ENCODE measurements around the gene DNAJB6.
A peak's percentile ranks its signal among the peaks of the same experiment; 100 is the strongest.

The DNAJB6 gene

DNA sequence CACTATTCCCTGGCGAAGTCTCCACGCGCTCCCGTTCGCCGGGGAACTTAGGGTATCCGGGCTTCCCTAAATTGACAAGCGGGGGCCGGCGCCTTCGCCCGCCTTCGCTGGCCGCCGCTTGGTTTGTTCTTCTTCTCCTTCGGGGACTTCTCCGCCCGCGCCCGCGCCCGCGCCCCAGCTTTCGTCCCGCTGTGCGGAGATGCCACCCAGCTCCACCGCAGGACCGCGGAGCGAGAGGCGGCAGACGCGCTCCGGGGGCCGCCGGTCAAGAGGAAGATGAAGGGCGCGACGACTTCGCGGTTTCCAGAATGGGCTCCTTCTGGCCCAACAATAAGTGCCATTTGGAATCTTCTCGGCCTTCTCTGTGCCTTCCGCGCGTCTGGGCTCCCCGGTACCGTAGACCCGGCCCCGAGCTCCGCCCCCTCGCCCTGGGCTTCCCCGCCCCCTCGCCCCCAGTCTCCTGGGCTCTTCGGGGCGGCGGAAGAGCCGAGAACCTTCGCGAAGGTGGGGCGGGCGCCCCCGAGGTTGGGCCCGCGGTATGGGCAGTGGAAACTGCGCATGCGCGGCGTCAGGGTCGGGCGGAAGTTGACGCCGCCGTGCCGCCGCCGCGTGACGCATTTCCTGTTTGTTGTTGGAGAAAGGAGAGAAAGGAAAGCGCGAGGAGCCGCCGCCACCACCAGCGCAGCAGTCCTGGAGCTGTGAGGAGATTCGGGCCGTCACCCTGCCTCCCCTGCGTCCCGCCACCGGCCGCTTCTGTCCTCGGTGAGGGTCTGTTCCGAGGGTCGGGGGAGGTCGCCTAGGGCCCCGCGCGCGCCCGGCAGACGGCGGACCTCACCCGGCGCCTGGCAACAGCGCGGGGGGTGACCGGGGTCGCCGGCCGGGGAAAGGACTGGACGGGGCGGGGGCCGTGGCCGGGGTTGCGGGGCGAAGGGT, at the start of gene DNAJB6:
Gene DNAJB6, plus strand, starts transcription at position 622 of the 933 bp plus-strand sequence. CDS start 21,569 bp downstream, outside the sequence.
- peaks cover 12% of the 10 kb centered on the region for H3K27me3 Mint-ChIP-seq
- H3K4me1 Mint-ChIP-seq, result peaks cover 45% of the 10 kb centered on the region
- peak within 1 kb of the TSS; percentile 97 for H3K4me3 Mint-ChIP-seq
- ATAC-seq (replicated peaks; ENCODE audit: extremely low read depth, poor library complexity, severe bottlenecking), result peak; percentile 63
- peak; percentile 93 to 95 for DNase-seq (ENCODE audit: low spot score in 2 of 2)
- H3K27ac Mint-ChIP-seq (ENCODE audit: low read depth), result peak within 1 kb of the TSS; percentile 99
- H3K9me3 Mint-ChIP-seq, result no peaks in the 10 kb centered on the region
- H3K36me3 Mint-ChIP-seq (ENCODE audit: insufficient read depth), result peaks cover 37% of the 10 kb centered on the region

DNA sequence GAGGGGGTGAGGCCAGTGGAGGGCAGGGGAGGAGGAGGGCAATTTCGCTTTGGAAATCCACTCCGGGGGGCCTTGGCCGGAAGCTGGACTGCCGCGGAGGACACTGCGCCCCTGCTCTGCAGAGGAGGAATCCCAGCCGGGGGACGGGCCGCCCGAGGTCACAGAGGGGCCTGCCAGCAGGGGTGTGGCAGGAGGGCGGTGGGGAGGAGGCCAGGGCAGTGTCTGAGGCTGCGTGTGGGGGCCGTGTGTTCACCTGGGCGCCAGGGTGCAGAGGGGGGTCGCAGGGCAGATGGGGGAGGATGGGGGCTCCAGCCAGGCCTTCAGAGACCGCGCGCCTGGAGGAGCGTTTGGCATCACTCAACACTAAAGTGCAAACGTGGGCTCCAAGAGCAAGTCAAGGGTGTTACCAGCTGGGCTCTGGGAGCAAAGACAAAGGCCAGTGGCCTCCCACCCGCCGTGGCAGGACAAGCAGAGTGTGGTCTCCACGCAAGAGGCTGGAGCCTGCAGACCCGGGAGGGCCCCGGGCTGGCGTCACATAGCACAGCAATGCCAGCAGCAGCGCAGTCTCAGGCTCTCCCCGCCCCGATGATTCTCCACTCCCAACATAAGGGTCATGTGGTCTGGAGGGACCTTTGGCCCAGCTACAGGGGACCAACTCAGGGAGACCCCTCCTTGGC, 45.3 kb upstream of the DNAJB6 start:
- Mint-ChIP-seq H3K36me3 (ENCODE audit: insufficient read depth) (no peaks in the 10 kb centered on the region), H3K27ac (ENCODE audit: low read depth) (no peak overlapping the region), H3K4me1 (no peaks in the 10 kb centered on the region), H3K27me3 (no peaks in the 10 kb centered on the region), H3K4me3 (no peak overlapping the region), H3K9me3 (no peaks in the 10 kb centered on the region)
- DNase-seq (ENCODE audit: low spot score in 2 of 2), result no peak
- no peak for ATAC-seq (replicated peaks; ENCODE audit: extremely low read depth, poor library complexity, severe bottlenecking)

GRCh38 chr7:157292258-157292657, 44.5 kb upstream of the DNAJB6 start:
- H3K27me3 Mint-ChIP-seq, result no peaks in the 10 kb centered on the region
- ATAC-seq (replicated peaks; ENCODE audit: extremely low read depth, poor library complexity, severe bottlenecking), result no peak

GRCh38 chr7:157292770-157293412, 43.9 kb upstream of the DNAJB6 start:
- Mint-ChIP-seq H3K27ac (ENCODE audit: low read depth) (no peak overlapping the region), H3K27me3 (no peaks in the 10 kb centered on the region), H3K4me3 (no peak overlapping the region), H3K4me1 (peaks cover 3% of the 10 kb centered on the region), H3K36me3 (ENCODE audit: insufficient read depth) (no peaks in the 10 kb centered on the region), H3K9me3 (no peaks in the 10 kb centered on the region)
- no peak for ATAC-seq (replicated peaks; ENCODE audit: extremely low read depth, poor library complexity, severe bottlenecking)
- DNase-seq (ENCODE audit: low spot score in 2 of 2), result no peak

More at GRCh38 chr7:157292258-157292657, 44.5 kb upstream of the DNAJB6 start:
- no peaks in the 10 kb centered on the region for H3K9me3 Mint-ChIP-seq
- DNase-seq (ENCODE audit: low spot score in 2 of 2), result no peak
- H3K4me1 Mint-ChIP-seq, result no peaks in the 10 kb centered on the region
- no peaks in the 10 kb centered on the region for H3K36me3 Mint-ChIP-seq (ENCODE audit: insufficient read depth)
- H3K27ac Mint-ChIP-seq (ENCODE audit: low read depth), result no peak overlapping the region
- H3K4me3 Mint-ChIP-seq, result no peak overlapping the region

GRCh38 chr7:157293413-157293788, 43.4 kb upstream of the DNAJB6 start:
- no peak overlapping the region for H3K27ac Mint-ChIP-seq (ENCODE audit: low read depth)
- H3K9me3 Mint-ChIP-seq, result no peaks in the 10 kb centered on the region
- ATAC-seq (replicated peaks; ENCODE audit: extremely low read depth, poor library complexity, severe bottlenecking), result no peak
- H3K36me3 Mint-ChIP-seq (ENCODE audit: insufficient read depth), result no peaks in the 10 kb centered on the region
- H3K27me3 Mint-ChIP-seq, result no peaks in the 10 kb centered on the region
- H3K4me1 Mint-ChIP-seq, result peaks cover 5% of the 10 kb centered on the region
- DNase-seq (ENCODE audit: low spot score in 2 of 2), result no peak
- no peak overlapping the region for H3K4me3 Mint-ChIP-seq

GRCh38 chr7:157294773-157295172, 42.0 kb upstream of the DNAJB6 start:
- Mint-ChIP-seq H3K9me3 (peaks cover 7% of the 10 kb centered on the region), H3K27ac (ENCODE audit: low read depth) (no peak overlapping the region), H3K36me3 (ENCODE audit: insufficient read depth) (peaks cover 9% of the 10 kb centered on the region), H3K4me3 (no peak overlapping the region), H3K4me1 (peaks cover 18% of the 10 kb centered on the region), H3K27me3 (no peaks in the 10 kb centered on the region)
- ATAC-seq (replicated peaks; ENCODE audit: extremely low read depth, poor library complexity, severe bottlenecking), result no peak
- no peak for DNase-seq (ENCODE audit: low spot score in 2 of 2)

DNA sequence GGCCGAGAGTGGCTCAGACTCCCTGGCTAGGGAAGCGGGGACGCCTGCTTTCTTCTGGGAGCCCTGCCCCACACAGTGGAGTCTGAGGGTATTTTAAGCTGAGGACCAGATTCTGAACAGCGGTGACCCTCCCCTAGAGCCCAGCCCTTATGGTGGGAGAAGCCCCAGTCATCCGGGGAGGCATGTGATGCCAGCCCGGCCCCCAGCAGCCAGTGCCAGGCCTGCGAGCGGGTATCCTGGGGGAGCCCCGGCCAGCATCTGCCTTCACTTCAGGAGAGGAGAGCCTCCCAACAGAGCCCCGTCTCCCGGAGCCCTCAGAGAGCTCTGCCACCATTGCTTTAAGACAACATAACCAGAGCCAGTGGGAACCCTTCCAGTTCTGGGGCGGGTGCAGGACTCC, 41.5 kb upstream of the DNAJB6 start:
- DNase-seq (ENCODE audit: low spot score in 2 of 2) (no peak), ATAC-seq (replicated peaks; ENCODE audit: extremely low read depth, poor library complexity, severe bottlenecking) (no peak)
- Mint-ChIP-seq H3K9me3 (peaks cover 7% of the 10 kb centered on the region), H3K4me1 (peaks cover 19% of the 10 kb centered on the region), H3K36me3 (ENCODE audit: insufficient read depth) (peaks cover 13% of the 10 kb centered on the region), H3K4me3 (no peak overlapping the region), H3K27me3 (no peaks in the 10 kb centered on the region), H3K27ac (ENCODE audit: low read depth) (no peak overlapping the region)

GRCh38 chr7:157297185-157297584, 39.6 kb upstream of the DNAJB6 start:
- H3K36me3 Mint-ChIP-seq (ENCODE audit: insufficient read depth), result peaks cover 16% of the 10 kb centered on the region
- no peak for ATAC-seq (replicated peaks; ENCODE audit: extremely low read depth, poor library complexity, severe bottlenecking)
- no peaks in the 10 kb centered on the region for H3K27me3 Mint-ChIP-seq
- no peak overlapping the region for H3K4me3 Mint-ChIP-seq
- H3K9me3 Mint-ChIP-seq, result peaks cover 7% of the 10 kb centered on the region
- H3K27ac Mint-ChIP-seq (ENCODE audit: low read depth), result no peak overlapping the region
- peaks cover 33% of the 10 kb centered on the region for H3K4me1 Mint-ChIP-seq
- no peak for DNase-seq (ENCODE audit: low spot score in 2 of 2)

DNA sequence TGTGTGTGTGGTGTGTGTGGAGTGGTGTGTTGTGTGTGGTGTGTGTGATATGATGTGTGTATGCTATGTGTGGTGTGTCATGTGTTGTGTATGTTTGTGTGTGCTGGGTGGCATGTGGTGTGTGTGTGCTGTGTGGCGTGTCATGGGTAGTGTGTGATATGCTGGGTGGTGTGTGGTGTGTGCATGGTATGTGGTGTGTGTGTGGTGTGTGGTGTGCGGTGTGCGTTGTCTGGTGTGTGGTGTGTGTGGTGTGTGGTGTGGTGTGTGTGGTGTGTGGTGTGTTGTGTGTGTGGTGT, 37.5 kb upstream of the DNAJB6 start:
- ATAC-seq (replicated peaks; ENCODE audit: extremely low read depth, poor library complexity, severe bottlenecking), result no peak

DNA sequence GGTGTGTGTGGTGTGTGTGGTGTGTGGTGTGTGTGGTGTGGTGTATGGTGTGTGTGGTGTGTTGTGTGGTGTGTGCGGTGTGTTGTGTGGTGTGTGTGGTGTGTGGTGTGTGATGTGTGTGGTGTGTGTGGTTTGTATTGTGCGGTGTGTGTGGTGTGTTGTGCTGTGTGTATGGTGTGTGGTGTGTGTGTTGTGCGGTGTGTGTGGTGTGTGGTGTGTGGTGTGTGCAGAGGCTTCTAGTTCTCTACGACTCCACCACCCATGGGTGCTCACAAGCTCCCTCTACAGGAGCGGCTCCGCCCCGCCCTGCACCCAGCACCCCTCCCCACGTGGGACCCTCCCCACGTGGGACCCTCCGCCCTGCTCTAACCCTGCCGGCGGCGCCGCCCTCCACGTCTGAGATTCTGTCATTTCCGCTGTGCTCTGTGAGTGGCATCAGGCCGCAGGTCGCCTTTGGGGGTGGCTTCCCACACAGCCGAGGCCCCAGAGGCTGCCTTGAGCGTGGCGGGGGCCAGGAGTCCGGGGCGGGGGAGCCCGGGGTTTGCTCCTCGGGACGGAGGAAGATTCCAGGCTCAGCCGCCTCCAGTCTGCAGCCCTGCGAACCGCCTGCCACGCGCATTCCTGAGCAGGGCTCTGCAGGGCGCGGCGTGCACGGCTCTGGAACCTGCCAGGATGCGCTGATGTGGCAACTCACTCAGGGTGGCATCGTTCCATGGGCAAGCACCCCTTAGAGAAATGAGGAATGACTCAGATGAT, 37.0 kb upstream of the DNAJB6 start:
- peak overlapping the region; percentile 94 for H3K27ac Mint-ChIP-seq (ENCODE audit: low read depth)
- H3K27me3 Mint-ChIP-seq, result no peaks in the 10 kb centered on the region
- H3K4me1 Mint-ChIP-seq, result peaks cover 48% of the 10 kb centered on the region
- H3K4me3 Mint-ChIP-seq, result peak overlapping the region; percentile 52
- peaks cover 20% of the 10 kb centered on the region for H3K36me3 Mint-ChIP-seq (ENCODE audit: insufficient read depth)
- peak; percentile 23 to 63 for DNase-seq (ENCODE audit: low spot score in 2 of 2)
- H3K9me3 Mint-ChIP-seq, result peaks cover 7% of the 10 kb centered on the region
- peak; percentile 34 for ATAC-seq (replicated peaks; ENCODE audit: extremely low read depth, poor library complexity, severe bottlenecking)

More for the DNA sequence above, 37.5 kb upstream of the DNAJB6 start:
- H3K36me3 Mint-ChIP-seq (ENCODE audit: insufficient read depth), result peaks cover 20% of the 10 kb centered on the region
- peak overlapping the region; percentile 0 for H3K4me3 Mint-ChIP-seq
- peak overlapping the region; percentile 94 for H3K27ac Mint-ChIP-seq (ENCODE audit: low read depth)
- peaks cover 48% of the 10 kb centered on the region for H3K4me1 Mint-ChIP-seq
- no peak for DNase-seq (ENCODE audit: low spot score in 2 of 2)
- no peaks in the 10 kb centered on the region for H3K27me3 Mint-ChIP-seq
- H3K9me3 Mint-ChIP-seq, result peaks cover 7% of the 10 kb centered on the region

- no peaks in the 10 kb centered on the region for H3K27me3 Mint-ChIP-seq
- H3K9me3 Mint-ChIP-seq, result peaks cover 7% of the 10 kb centered on the region
- peak overlapping the region; percentile 94 for H3K27ac Mint-ChIP-seq (ENCODE audit: low read depth)
- H3K4me3 Mint-ChIP-seq, result peak overlapping the region; percentile 52
- no peak for ATAC-seq (replicated peaks; ENCODE audit: extremely low read depth, poor library complexity, severe bottlenecking)
- DNase-seq (ENCODE audit: low spot score in 2 of 2), result no peak
- H3K4me1 Mint-ChIP-seq, result peaks cover 52% of the 10 kb centered on the region
- H3K36me3 Mint-ChIP-seq (ENCODE audit: insufficient read depth), result peaks cover 20% of the 10 kb centered on the region
These were observed 36.4 kb upstream of the DNAJB6 start for GRCh38 chr7:157300369-157300825.

GRCh38 chr7:157301610-157302120, 35.1 kb upstream of the DNAJB6 start:
- peaks cover 7% of the 10 kb centered on the region for H3K9me3 Mint-ChIP-seq
- peaks cover 59% of the 10 kb centered on the region for H3K4me1 Mint-ChIP-seq
- H3K4me3 Mint-ChIP-seq, result peak overlapping the region; percentile 52
- no peak for ATAC-seq (replicated peaks; ENCODE audit: extremely low read depth, poor library complexity, severe bottlenecking)
- peaks cover 22% of the 10 kb centered on the region for H3K36me3 Mint-ChIP-seq (ENCODE audit: insufficient read depth)
- no peak for DNase-seq (ENCODE audit: low spot score in 2 of 2)
- H3K27me3 Mint-ChIP-seq, result no peaks in the 10 kb centered on the region
- peak overlapping the region; percentile 94 for H3K27ac Mint-ChIP-seq (ENCODE audit: low read depth)

Measured in central memory CD8-positive, alpha-beta T cell (primary cell).